ENCODE results near the gene DTX1.
"Not testable (repeated sequence)": the region's sequence is repeated elsewhere in the genome, so short reads cannot be mapped to it uniquely, and the experiment has no call there.

The DTX1 gene

GRCh38 chr12:113137861-113138783 is 81.6 kb downstream of the DTX1 start:
- no peak for DNase-seq (ENCODE audit: low read depth)

GRCh38 chr12:113138826-113139225 is 82.3 kb downstream of the DTX1 start:
- no peak for DNase-seq (ENCODE audit: low read depth)

GRCh38 chr12:113140706-113141105 is 84.2 kb downstream of the DTX1 start:
- DNase-seq (ENCODE audit: low read depth), result no peak

- DNase-seq (ENCODE audit: low read depth), result not testable (repeated sequence)
These were observed 85.2 kb downstream of the DTX1 start for GRCh38 chr12:113141716-113142115.

- DNase-seq (ENCODE audit: low read depth), result no peak
These were observed 85.8 kb downstream of the DTX1 start for GRCh38 chr12:113142173-113142885.

- no peak for DNase-seq (ENCODE audit: low read depth)
These were observed 86.4 kb downstream of the DTX1 start for GRCh38 chr12:113142886-113143332.

GRCh38 chr12:113143959-113144358 is 87.4 kb downstream of the DTX1 start:
- no peak for DNase-seq (ENCODE audit: low read depth)

GRCh38 chr12:113144806-113145205 is 88.3 kb downstream of the DTX1 start:
- no peak for DNase-seq (ENCODE audit: low read depth)

- no peak for DNase-seq (ENCODE audit: low read depth)
These were observed 89.4 kb downstream of the DTX1 start for GRCh38 chr12:113145720-113146551.

GRCh38 chr12:113146999-113147398 is 90.5 kb downstream of the DTX1 start:
- no peak for DNase-seq (ENCODE audit: low read depth)
